Measurements from ENCODE around the gene EFCAB12.

Gene EFCAB12

DNA sequence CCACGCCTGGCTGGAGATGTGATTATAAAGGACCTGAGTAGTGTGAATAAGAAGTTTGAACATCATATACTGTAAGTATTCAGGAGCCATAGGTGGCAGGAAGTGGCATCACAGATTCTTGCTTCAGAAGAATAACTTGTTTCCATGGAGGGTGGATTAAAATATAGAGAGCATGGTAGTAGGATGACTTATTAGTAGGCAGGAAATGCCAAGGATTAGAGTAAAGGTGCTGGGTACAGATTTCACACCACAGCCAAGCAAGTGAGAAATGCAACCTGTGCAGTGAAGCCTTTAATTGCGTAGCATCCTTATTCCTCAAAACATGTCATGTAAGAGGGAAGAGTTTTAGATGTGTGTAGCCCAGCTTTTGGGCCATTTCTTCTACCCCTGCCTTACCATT lies 42.4 kb upstream of the EFCAB12 start:
- Histone ChIP-seq H3K27ac (ENCODE audit: low read length) (no peak overlapping the region), H3K9me3 (ENCODE audit: insufficient read depth, low read length, severe bottlenecking) (no peaks in the 10 kb centered on the region), H3K4me2 (ENCODE audit: insufficient read depth, low read length) (no peak overlapping the region), H3K79me2 (ENCODE audit: insufficient read depth, low read length) (no peaks in the 10 kb centered on the region), H3K4me3 (ENCODE audit: low read depth in 1 of 2, low read length in 2 of 2) (no peak overlapping the region), H4K20me1 (ENCODE audit: insufficient read depth, low read length) (no peaks in the 10 kb centered on the region), H3K27me3 (ENCODE audit: insufficient read depth, low read length, poor library complexity) (no peaks in the 10 kb centered on the region), H3K4me1 (ENCODE audit: insufficient read depth, low read length) (no peaks in the 10 kb centered on the region), H3K9ac (ENCODE audit: low read depth, low read length) (no peak overlapping the region), H2AFZ (ENCODE audit: low read depth, low read length) (no peak overlapping the region), H3K36me3 (ENCODE audit: insufficient read depth, low read length) (peaks cover 23% of the 10 kb centered on the region)
- no peak for ATAC-seq (ENCODE audit: insufficient read depth, low read depth)
- DNase-seq = no peak
- no peak for TF ChIP-seq EZH2 (IDR thresholded peaks at IDR 0.05; ENCODE audit: borderline replicate concordance, low read depth, low read length, severe bottlenecking)
- TF ChIP-seq, protein P1, sequence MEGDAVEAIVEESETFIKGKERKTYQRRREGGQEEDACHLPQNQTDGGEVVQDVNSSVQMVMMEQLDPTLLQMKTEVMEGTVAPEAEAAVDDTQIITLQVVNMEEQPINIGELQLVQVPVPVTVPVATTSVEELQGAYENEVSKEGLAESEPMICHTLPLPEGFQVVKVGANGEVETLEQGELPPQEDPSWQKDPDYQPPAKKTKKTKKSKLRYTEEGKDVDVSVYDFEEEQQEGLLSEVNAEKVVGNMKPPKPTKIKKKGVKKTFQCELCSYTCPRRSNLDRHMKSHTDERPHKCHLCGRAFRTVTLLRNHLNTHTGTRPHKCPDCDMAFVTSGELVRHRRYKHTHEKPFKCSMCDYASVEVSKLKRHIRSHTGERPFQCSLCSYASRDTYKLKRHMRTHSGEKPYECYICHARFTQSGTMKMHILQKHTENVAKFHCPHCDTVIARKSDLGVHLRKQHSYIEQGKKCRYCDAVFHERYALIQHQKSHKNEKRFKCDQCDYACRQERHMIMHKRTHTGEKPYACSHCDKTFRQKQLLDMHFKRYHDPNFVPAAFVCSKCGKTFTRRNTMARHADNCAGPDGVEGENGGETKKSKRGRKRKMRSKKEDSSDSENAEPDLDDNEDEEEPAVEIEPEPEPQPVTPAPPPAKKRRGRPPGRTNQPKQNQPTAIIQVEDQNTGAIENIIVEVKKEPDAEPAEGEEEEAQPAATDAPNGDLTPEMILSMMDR (IDR thresholded peaks at IDR 0.05; ENCODE audit: borderline replicate concordance, extremely low read depth, low read length, poor library complexity, severe bottlenecking) = no peak

- ATAC-seq (ENCODE audit: insufficient read depth, low read depth) (no peak), DNase-seq (no peak)
- no peak overlapping the region for H3K27ac ChIP-seq (ENCODE audit: low read length)
- H3K9me3 ChIP-seq (ENCODE audit: insufficient read depth, low read length, severe bottlenecking) = no peaks in the 10 kb centered on the region
- no peak for TF ChIP-seq EZH2 (IDR thresholded peaks at IDR 0.05; ENCODE audit: borderline replicate concordance, low read depth, low read length, severe bottlenecking)
- TF ChIP-seq, protein P1 (IDR thresholded peaks at IDR 0.05; ENCODE audit: borderline replicate concordance, extremely low read depth, low read length, poor library complexity, severe bottlenecking) = no peak
- no peak overlapping the region for H3K4me2 ChIP-seq (ENCODE audit: insufficient read depth, low read length)
- H3K9ac ChIP-seq (ENCODE audit: low read depth, low read length) = no peak overlapping the region
- H2AFZ ChIP-seq (ENCODE audit: low read depth, low read length) = no peak overlapping the region
- no peaks in the 10 kb centered on the region for H3K4me1 ChIP-seq (ENCODE audit: insufficient read depth, low read length)
- no peaks in the 10 kb centered on the region for H4K20me1 ChIP-seq (ENCODE audit: insufficient read depth, low read length)
- no peaks in the 10 kb centered on the region for H3K27me3 ChIP-seq (ENCODE audit: insufficient read depth, low read length, poor library complexity)
- H3K79me2 ChIP-seq (ENCODE audit: insufficient read depth, low read length) = no peaks in the 10 kb centered on the region
- peaks cover 24% of the 10 kb centered on the region for H3K36me3 ChIP-seq (ENCODE audit: insufficient read depth, low read length)
- H3K4me3 ChIP-seq (ENCODE audit: low read depth in 1 of 2, low read length in 2 of 2) = no peak overlapping the region
These were observed 40.6 kb upstream of the EFCAB12 start for GRCh38 chr3:129469026-129469425.

GRCh38 chr3:129467932-129468331 lies 39.5 kb upstream of the EFCAB12 start:
- TF ChIP-seq, protein P1 (IDR thresholded peaks at IDR 0.05; ENCODE audit: borderline replicate concordance, extremely low read depth, low read length, poor library complexity, severe bottlenecking) = no peak
- no peak for TF ChIP-seq EZH2 (IDR thresholded peaks at IDR 0.05; ENCODE audit: borderline replicate concordance, low read depth, low read length, severe bottlenecking)
- Histone ChIP-seq H3K9me3 (ENCODE audit: insufficient read depth, low read length, severe bottlenecking) (no peaks in the 10 kb centered on the region), H2AFZ (ENCODE audit: low read depth, low read length) (no peak overlapping the region), H3K27ac (ENCODE audit: low read length) (no peak overlapping the region), H3K4me3 (ENCODE audit: low read depth in 1 of 2, low read length in 2 of 2) (no peak overlapping the region), H3K4me1 (ENCODE audit: insufficient read depth, low read length) (no peaks in the 10 kb centered on the region), H3K36me3 (ENCODE audit: insufficient read depth, low read length) (peaks cover 30% of the 10 kb centered on the region), H3K9ac (ENCODE audit: low read depth, low read length) (no peak overlapping the region), H3K27me3 (ENCODE audit: insufficient read depth, low read length, poor library complexity) (no peaks in the 10 kb centered on the region), H3K4me2 (ENCODE audit: insufficient read depth, low read length) (no peak overlapping the region), H4K20me1 (ENCODE audit: insufficient read depth, low read length) (no peaks in the 10 kb centered on the region), H3K79me2 (ENCODE audit: insufficient read depth, low read length) (no peaks in the 10 kb centered on the region)
- ATAC-seq (ENCODE audit: insufficient read depth, low read depth) (no peak), DNase-seq (no peak)

- no peak overlapping the region for H3K9ac ChIP-seq (ENCODE audit: low read depth, low read length)
- TF ChIP-seq, protein P1 (IDR thresholded peaks at IDR 0.05; ENCODE audit: borderline replicate concordance, extremely low read depth, low read length, poor library complexity, severe bottlenecking) = no peak
- no peak for TF ChIP-seq EZH2 (IDR thresholded peaks at IDR 0.05; ENCODE audit: borderline replicate concordance, low read depth, low read length, severe bottlenecking)
- H3K4me3 ChIP-seq (ENCODE audit: low read depth in 1 of 2, low read length in 2 of 2) = no peak overlapping the region
- H4K20me1 ChIP-seq (ENCODE audit: insufficient read depth, low read length) = no peaks in the 10 kb centered on the region
- H3K9me3 ChIP-seq (ENCODE audit: insufficient read depth, low read length, severe bottlenecking) = no peaks in the 10 kb centered on the region
- no peak overlapping the region for H3K4me2 ChIP-seq (ENCODE audit: insufficient read depth, low read length)
- H3K36me3 ChIP-seq (ENCODE audit: insufficient read depth, low read length) = peaks cover 30% of the 10 kb centered on the region; the same call in 1 of the 2 replicates
- no peak overlapping the region for H3K27ac ChIP-seq (ENCODE audit: low read length)
- no peak overlapping the region for H2AFZ ChIP-seq (ENCODE audit: low read depth, low read length)
- no peaks in the 10 kb centered on the region for H3K4me1 ChIP-seq (ENCODE audit: insufficient read depth, low read length)
- no peak for DNase-seq
- H3K79me2 ChIP-seq (ENCODE audit: insufficient read depth, low read length) = no peaks in the 10 kb centered on the region
- ATAC-seq (ENCODE audit: insufficient read depth, low read depth) = no peak
- no peaks in the 10 kb centered on the region for H3K27me3 ChIP-seq (ENCODE audit: insufficient read depth, low read length, poor library complexity)
These were observed 35.3 kb upstream of the EFCAB12 start for GRCh38 chr3:129463716-129464115.
